ENCODE results near the gene PPP1R27.

DNA sequence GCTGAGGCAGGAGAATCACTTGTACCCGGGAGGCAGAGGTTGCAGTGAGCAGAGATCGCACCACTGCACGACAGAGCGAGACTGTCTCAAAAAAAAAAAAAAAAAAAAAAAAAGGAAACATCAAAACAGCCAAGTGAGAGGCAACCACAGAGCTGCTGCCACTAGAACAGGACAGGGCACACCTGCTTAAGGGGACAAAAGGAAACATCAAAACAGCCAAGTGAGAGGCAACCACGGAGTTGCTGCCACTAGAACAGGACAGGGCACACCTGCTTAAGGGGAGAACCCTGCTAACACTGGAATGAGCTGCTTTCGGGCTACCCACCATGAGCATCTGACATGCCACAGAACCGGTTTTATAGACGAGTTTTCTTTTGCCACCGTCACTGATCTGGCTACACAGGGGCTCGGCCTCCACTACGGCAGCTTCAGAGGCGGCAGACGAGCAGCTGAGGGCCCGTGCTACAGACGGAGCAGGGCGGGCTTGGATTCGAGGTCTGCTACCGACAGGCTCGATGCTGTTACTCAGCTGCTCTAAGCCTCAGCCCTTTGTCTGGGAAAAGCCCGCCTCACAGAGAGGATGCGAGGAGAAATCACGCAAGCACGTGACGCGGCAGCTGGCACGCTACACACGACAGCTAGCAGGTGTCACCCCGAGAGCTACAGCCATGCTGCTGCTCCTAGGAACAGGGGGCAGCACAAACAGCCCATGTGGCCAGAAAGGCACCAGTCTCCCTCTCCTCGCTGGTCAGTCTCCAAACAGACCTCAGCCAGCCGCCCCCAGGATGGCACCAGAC lies 23.5 kb upstream of the PPP1R27 start:
- TF ChIP-seq CTCF (IDR thresholded peaks at IDR 0.05; ENCODE audit: low read depth, low read length), result no peak
- no peak for TF ChIP-seq EZH2phosphoT487 (IDR thresholded peaks at IDR 0.05; ENCODE audit: low read depth)
